Fibroblast of peridontal ligament (primary cell): Measurements from ENCODE around the gene GPC3.
A peak's percentile ranks its signal among the peaks of the same experiment; 100 is the strongest.

Source experiments
- DNase-seq: peaks from one replicate; pipeline ENCODE4 v3.0.0-alpha.2; 2010; ENCODE audit errors: extremely low read depth

GPC3 gene

GRCh38 chrX:133968109-133968508, 17.3 kb downstream of the GPC3 start:
- no peak for DNase-seq

- no peak for DNase-seq
These were observed 19.2 kb downstream of the GPC3 start for GRCh38 chrX:133966199-133966598.

- no peak for DNase-seq
These were observed 20.1 kb downstream of the GPC3 start for GRCh38 chrX:133965321-133965720.

GRCh38 chrX:133961046-133961445, 24.3 kb downstream of the GPC3 start:
- DNase-seq: no peak

GRCh38 chrX:133959972-133960371, 25.4 kb downstream of the GPC3 start:
- DNase-seq: no peak

- peak; percentile 8 for DNase-seq
These were observed 26.3 kb downstream of the GPC3 start for GRCh38 chrX:133958997-133959688.

GRCh38 chrX:133956570-133957340, 28.6 kb downstream of the GPC3 start:
- DNase-seq: no peak

- DNase-seq: no peak
These were observed 31.5 kb downstream of the GPC3 start for GRCh38 chrX:133953785-133954355.

- no peak for DNase-seq
These were observed 32.3 kb downstream of the GPC3 start for GRCh38 chrX:133953078-133953477.

- DNase-seq: no peak
These were observed 34.3 kb downstream of the GPC3 start for GRCh38 chrX:133951098-133951497.

- no peak for DNase-seq
These were observed 35.2 kb downstream of the GPC3 start for GRCh38 chrX:133950214-133950613.

GRCh38 chrX:133948895-133949294, 36.5 kb downstream of the GPC3 start:
- DNase-seq: no peak

GRCh38 chrX:133947996-133948395, 37.4 kb downstream of the GPC3 start:
- DNase-seq: no peak

GRCh38 chrX:133947022-133947421, 38.4 kb downstream of the GPC3 start:
- DNase-seq: no peak

- no peak for DNase-seq
These were observed 41.9 kb downstream of the GPC3 start for GRCh38 chrX:133943507-133943906.

GRCh38 chrX:133939655-133940302, 45.6 kb downstream of the GPC3 start:
- peak; percentile 39 for DNase-seq

GRCh38 chrX:133938530-133938929, 46.9 kb downstream of the GPC3 start:
- no peak for DNase-seq

GRCh38 chrX:133937022-133937421, 48.4 kb downstream of the GPC3 start:
- no peak for DNase-seq

- DNase-seq: no peak
These were observed 50.3 kb downstream of the GPC3 start for GRCh38 chrX:133935076-133935475.

GRCh38 chrX:133933316-133933715, 52.1 kb downstream of the GPC3 start:
- no peak for DNase-seq

- DNase-seq: no peak
These were observed 55.4 kb downstream of the GPC3 start for GRCh38 chrX:133929836-133930464.

- no peak for DNase-seq
These were observed 57.0 kb downstream of the GPC3 start for GRCh38 chrX:133928365-133928764.
